ENCODE measurements around the gene AK9. TPM values are rescaled to one million over a fixed set of nuclear protein-coding genes. Genes with fewer than 3 reads are reported as not detected.
"Not testable (repeated sequence)": the region's sequence is repeated elsewhere in the genome, so short reads cannot be mapped to it uniquely, and the experiment has no call there.

The AK9 gene
- total RNA-seq, 4 donors from 2014 or later = 9.1 to 15.7 (median 13.2) TPM

- TF ChIP-seq POLR2AphosphoS5 (IDR thresholded peaks at IDR 0.05) (no peak), EP300 (IDR thresholded peaks at IDR 0.05) (no peak), POLR2A (IDR thresholded peaks at IDR 0.05) (no peak)
- Histone ChIP-seq H3K4me1 (peaks cover 0 to 36% (median 0%) of the 10 kb centered on the region in 3 donors), H3K27ac (peak overlapping the region; percentile 92 to 97 (median 92)), H3K36me3 (no peaks in the 10 kb centered on the region), H3K27me3 (no peaks in the 10 kb centered on the region), H3K9me3 (no peaks in the 10 kb centered on the region), H3K4me3 (peak overlapping the region; percentile 43 to 81)
- peak; percentile 57 for ATAC-seq
- 0 to 2% methylated on average over 3 to 10 of the region's 24 CpGs for WGBS, 2 donors (ENCODE audit: low coverage in 1 of 2)
These were observed 647 bp downstream of the AK9 start for GRCh38 chr6:109690373-109690736.

DNA sequence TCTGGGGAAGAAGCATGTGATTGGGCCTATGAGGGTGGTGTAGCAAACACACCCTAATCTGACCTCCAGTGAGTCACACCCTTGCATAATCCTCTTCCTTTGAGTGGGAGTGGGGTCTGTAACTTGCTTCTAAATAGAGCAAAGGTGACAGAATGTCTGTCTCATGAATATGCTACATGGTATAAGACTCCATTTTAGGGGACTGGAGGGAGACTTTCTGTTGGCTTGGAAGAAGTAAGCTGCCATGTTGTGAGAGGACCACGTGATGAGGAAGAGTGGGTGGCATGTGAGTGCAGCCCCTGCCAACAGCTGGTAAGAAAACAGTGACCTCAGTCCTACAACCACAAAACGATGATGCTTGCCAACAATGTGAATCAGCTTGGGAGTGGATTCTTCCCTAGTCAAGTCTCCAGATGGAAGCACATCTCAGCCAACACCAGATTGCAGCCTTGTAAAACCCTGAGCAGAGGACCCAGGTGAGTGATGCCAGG lies 3.7 kb downstream of the AK9 start:
- no peaks in the 10 kb centered on the region for H3K36me3 ChIP-seq
- H3K27ac ChIP-seq = peak overlapping the region in 1 of 4 donors; percentile 13
- peak; percentile 36 for ATAC-seq
- H3K9me3 ChIP-seq = peaks cover 0 to 3% (median 0%) of the 10 kb centered on the region in 3 donors
- H3K4me1 ChIP-seq = peaks cover 0 to 23% (median 0%) of the 10 kb centered on the region in 3 donors
- H3K4me3 ChIP-seq = no peak overlapping the region
- TF ChIP-seq, protein P1, sequence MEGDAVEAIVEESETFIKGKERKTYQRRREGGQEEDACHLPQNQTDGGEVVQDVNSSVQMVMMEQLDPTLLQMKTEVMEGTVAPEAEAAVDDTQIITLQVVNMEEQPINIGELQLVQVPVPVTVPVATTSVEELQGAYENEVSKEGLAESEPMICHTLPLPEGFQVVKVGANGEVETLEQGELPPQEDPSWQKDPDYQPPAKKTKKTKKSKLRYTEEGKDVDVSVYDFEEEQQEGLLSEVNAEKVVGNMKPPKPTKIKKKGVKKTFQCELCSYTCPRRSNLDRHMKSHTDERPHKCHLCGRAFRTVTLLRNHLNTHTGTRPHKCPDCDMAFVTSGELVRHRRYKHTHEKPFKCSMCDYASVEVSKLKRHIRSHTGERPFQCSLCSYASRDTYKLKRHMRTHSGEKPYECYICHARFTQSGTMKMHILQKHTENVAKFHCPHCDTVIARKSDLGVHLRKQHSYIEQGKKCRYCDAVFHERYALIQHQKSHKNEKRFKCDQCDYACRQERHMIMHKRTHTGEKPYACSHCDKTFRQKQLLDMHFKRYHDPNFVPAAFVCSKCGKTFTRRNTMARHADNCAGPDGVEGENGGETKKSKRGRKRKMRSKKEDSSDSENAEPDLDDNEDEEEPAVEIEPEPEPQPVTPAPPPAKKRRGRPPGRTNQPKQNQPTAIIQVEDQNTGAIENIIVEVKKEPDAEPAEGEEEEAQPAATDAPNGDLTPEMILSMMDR (IDR thresholded peaks at IDR 0.05) = no peak
- no peak for TF ChIP-seq POLR2A (IDR thresholded peaks at IDR 0.05)
- TF ChIP-seq POLR2AphosphoS5 (IDR thresholded peaks at IDR 0.05) = no peak
- TF ChIP-seq EP300 (IDR thresholded peaks at IDR 0.05) = no peak
- H3K27me3 ChIP-seq = no peaks in the 10 kb centered on the region
- 15% methylated on average over 2 of the region's 2 CpGs; no CpG with 5 or more reads in 1 of the 2 donors for WGBS, 2 donors (ENCODE audit: low coverage in 1 of 2)

DNA sequence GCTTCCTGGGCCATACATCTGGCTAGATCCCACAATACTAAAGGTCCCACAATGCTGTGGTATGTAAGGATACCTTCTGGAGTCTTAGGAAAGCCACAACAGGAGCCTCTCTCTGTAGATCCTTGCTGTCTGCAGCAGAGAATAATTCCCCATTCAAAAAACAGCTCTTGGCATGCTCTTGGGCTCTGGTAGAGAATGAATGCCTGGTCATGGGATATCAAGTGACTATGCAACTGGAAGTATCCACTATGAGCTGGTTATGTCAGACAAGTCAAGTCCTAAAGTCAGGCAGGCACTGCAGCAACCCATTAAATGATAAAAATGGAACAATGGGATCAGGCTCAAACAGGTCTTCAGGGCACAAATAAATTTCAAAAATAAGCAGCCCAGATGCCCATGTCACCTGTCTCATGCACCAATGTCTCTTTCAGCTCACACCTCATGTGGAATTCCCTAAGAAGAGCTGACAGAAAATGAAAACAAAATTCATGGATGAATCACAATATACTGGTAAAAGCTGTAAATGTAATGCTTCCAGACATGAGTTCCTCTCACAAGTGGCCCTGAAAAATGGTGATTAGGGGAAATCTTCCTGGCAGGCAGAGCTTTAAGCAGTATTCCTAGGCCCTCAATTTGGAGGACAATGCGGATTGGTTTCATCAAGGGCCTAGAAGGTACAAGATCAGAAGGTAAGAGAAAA lies 4.3 kb downstream of the AK9 start:
- Histone ChIP-seq H3K9me3 (peaks cover 0 to 3% (median 0%) of the 10 kb centered on the region in 3 donors), H3K27me3 (no peaks in the 10 kb centered on the region), H3K36me3 (no peaks in the 10 kb centered on the region), H3K4me3 (no peak overlapping the region), H3K4me1 (peaks cover 0 to 17% (median 0%) of the 10 kb centered on the region in 3 donors), H3K27ac (no peak overlapping the region)
- 100% methylated on average over 1 of the region's 1 CpG for WGBS, 2 donors (ENCODE audit: low coverage in 1 of 2)
- TF ChIP-seq POLR2A (IDR thresholded peaks at IDR 0.05) (no peak), EP300 (IDR thresholded peaks at IDR 0.05) (no peak), POLR2AphosphoS5 (IDR thresholded peaks at IDR 0.05) (no peak)
- TF ChIP-seq, protein P1 (IDR thresholded peaks at IDR 0.05) = no peak
- no peak for ATAC-seq

- not testable (repeated sequence) for H3K36me3 ChIP-seq, H3K4me3 ChIP-seq, H3K27ac ChIP-seq, H3K4me1 ChIP-seq, ATAC-seq, H3K27me3 ChIP-seq, H3K9me3 ChIP-seq
- WGBS, 2 donors (ENCODE audit: low coverage in 1 of 2) = 67% methylated on average over 4 of the region's 15 CpGs; no CpG with 5 or more reads in 1 of the 2 donors
These were observed 12.1 kb downstream of the AK9 start for GRCh38 chr6:109678661-109679505.

DNA sequence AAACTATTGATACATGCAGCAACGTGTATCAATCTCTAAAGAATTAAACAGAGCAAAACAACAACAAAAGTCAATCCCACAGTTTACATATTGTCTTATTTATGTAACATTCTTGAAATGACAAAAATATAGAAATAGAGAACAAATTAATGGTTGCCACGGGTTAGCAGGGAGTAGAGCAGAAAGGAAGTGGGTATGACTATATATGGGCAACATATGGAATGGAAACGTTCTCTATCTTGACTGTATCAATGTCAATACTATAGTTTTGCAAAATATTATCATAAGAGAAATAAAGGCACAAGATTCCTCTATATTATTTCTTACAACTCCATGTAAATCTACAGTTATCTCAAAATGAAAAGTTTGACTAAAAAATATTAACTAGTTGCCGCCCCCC lies 12.8 kb downstream of the AK9 start:
- Histone ChIP-seq H3K9me3 (no peaks in the 10 kb centered on the region), H3K4me3 (no peak overlapping the region), H3K27me3 (no peaks in the 10 kb centered on the region), H3K4me1 (no peaks in the 10 kb centered on the region), H3K36me3 (no peaks in the 10 kb centered on the region), H3K27ac (no peak overlapping the region)
- no peak for ATAC-seq
- WGBS, 2 donors (ENCODE audit: low coverage in 1 of 2) = 67 to 76% methylated on average over 3 to 4 of the region's 4 CpGs
- TF ChIP-seq, protein P1 (IDR thresholded peaks at IDR 0.05) = no peak
